Colonic mucosa (tissue), 4 donors: Measurements from ENCODE around the gene DGLUCY. TPM values are rescaled to one million over a fixed set of nuclear protein-coding genes. Genes with fewer than 3 reads are reported as not detected.
"Not testable (repeated sequence)": the region's sequence is repeated elsewhere in the genome, so short reads cannot be mapped to it uniquely, and the experiment has no call there.

ENCODE experiments used
- DNase-seq: peaks from one replicate; pipeline ENCODE4 v3.0.0-alpha.2; 2020
- H3K27ac ChIP-seq: fragments of 200-600 bp; one replicate; pipeline ENCODE4 v1.8.0; 2021
- H3K27me3 ChIP-seq: fragments of 200-600 bp; one replicate; pipeline ENCODE4 v1.8.0; 2021
- H3K36me3 ChIP-seq: fragments of 200-600 bp; one replicate; pipeline ENCODE4 v1.8.0; 2021
- H3K4me1 ChIP-seq: fragments of 200-600 bp; one replicate; pipeline ENCODE4 v1.8.0; 2021; ENCODE audit warnings: mild to moderate bottlenecking
- H3K4me3 ChIP-seq: fragments of 200-600 bp; one replicate; pipeline ENCODE4 v1.8.0; 2021
- H3K9ac ChIP-seq, 2 donors: one replicate each; pipeline ENCODE4 v1.7.0; 2013; ENCODE audit warnings: control low read depth in 2 of 2, low read depth in 2 of 2, low read length in 2 of 2
- H3K9me3 ChIP-seq: fragments of 200-600 bp; one replicate; pipeline ENCODE4 v1.8.0; 2021
- intact Hi-C: fragments of 100-400 bp; cut with DNase I; formaldehyde crosslinking; loops from one replicate; pipeline ENCODE4 v1.14.1; 2022
- total RNA-seq, 2 donors: library from RNA; stranded (reverse); fragmentation: NEBNext Ultra II Directional in 1 of 2; extraction: Animal tissue kit (Norgen Biotek cat#: 25700) in 1 of 2; gene quantifications; one replicate each; pipeline ENCODE4 v1.2.1, GENCODE V29; 2021
- TF ChIP-seq, protein P1 (sequence below): fragments of 200-600 bp; IDR thresholded peaks from one replicate; pipeline ENCODE4 v1.8.0; 2022; ENCODE audit warnings: antibody characterized with exemption, mild to moderate bottlenecking
- donor health status: healthy.
- donor health status: DM: no; HTN: no; CAD: no.
- donor health status: DM: no; HTN: no; CAD: no.

DGLUCY gene
- total RNA-seq, 2 donors from 2014 or later = 67.3 to 105 TPM

DNA sequence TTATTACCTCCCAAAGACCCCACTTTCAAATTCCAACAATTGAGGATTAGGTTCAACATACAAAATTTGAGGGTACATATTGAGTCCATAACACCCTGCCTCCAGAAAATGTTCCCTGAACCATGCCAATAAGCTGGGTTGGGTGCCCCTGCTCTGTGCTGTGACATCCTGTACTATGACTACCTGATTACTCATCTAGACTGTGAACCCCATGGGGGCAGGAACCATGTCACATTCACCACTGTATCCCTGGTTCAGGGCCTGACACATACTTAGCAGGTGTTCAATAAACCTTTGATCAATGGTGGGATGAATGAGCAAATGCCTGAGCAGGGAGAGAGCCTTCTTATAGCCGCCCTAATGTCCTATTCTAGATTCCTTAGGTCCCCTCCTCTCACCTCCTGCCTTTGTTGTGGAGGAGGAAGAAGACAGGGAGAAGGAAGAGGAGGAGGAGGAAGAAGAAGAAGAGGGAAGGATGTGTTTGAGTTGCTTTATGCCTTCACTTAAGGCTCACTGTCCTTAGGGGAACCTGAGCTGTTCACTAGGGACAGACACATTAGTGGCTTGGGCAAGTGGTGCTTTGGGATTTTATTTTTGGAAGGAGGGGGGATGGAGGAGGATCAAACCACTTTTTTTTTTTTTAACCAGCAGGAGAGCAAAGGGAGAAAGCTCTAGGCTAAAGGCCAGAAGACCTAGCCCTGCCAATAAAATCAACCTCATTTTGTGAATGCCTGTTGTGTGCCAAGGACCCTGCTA, 109.3 kb downstream of the DGLUCY start:
- H3K27ac ChIP-seq = no peak overlapping the region
- no peak overlapping the region for H3K9ac ChIP-seq
- no peaks in the 10 kb centered on the region for H3K9me3 ChIP-seq
- TF ChIP-seq, protein P1, sequence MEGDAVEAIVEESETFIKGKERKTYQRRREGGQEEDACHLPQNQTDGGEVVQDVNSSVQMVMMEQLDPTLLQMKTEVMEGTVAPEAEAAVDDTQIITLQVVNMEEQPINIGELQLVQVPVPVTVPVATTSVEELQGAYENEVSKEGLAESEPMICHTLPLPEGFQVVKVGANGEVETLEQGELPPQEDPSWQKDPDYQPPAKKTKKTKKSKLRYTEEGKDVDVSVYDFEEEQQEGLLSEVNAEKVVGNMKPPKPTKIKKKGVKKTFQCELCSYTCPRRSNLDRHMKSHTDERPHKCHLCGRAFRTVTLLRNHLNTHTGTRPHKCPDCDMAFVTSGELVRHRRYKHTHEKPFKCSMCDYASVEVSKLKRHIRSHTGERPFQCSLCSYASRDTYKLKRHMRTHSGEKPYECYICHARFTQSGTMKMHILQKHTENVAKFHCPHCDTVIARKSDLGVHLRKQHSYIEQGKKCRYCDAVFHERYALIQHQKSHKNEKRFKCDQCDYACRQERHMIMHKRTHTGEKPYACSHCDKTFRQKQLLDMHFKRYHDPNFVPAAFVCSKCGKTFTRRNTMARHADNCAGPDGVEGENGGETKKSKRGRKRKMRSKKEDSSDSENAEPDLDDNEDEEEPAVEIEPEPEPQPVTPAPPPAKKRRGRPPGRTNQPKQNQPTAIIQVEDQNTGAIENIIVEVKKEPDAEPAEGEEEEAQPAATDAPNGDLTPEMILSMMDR = no peak
- H3K27me3 ChIP-seq = no peaks in the 10 kb centered on the region
- intact Hi-C loops = no loop called here
- no peak overlapping the region for H3K4me3 ChIP-seq
- DNase-seq = no peak
- no peaks in the 10 kb centered on the region for H3K36me3 ChIP-seq
- H3K4me1 ChIP-seq = no peaks in the 10 kb centered on the region

DNA sequence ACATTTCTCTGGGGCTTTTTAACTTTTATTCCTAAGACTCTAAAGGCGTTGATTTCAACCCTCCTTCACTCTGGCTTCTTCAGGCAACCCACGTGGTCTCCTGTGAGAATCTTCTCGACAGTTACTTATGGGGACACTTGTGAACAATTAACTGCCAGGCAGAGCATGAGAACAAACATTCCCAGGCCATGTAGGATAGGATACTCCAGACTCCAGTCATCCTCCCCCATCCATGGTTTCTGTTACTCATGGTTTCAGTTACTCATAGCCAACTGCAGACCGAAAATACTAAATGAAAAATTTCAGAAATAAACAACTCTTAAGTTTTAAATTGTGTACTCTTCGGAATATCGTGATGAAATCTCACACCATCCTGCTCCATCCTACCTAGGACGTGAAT, 111.2 kb downstream of the DGLUCY start:
- H3K4me1 ChIP-seq = no peaks in the 10 kb centered on the region
- intact Hi-C loops = no loop called here
- H3K27me3 ChIP-seq = no peaks in the 10 kb centered on the region
- no peak overlapping the region for H3K9ac ChIP-seq
- TF ChIP-seq, protein P1 = no peak
- DNase-seq = no peak
- H3K9me3 ChIP-seq = no peaks in the 10 kb centered on the region
- no peaks in the 10 kb centered on the region for H3K36me3 ChIP-seq
- H3K4me3 ChIP-seq = no peak overlapping the region
- H3K27ac ChIP-seq = no peak overlapping the region

DNA sequence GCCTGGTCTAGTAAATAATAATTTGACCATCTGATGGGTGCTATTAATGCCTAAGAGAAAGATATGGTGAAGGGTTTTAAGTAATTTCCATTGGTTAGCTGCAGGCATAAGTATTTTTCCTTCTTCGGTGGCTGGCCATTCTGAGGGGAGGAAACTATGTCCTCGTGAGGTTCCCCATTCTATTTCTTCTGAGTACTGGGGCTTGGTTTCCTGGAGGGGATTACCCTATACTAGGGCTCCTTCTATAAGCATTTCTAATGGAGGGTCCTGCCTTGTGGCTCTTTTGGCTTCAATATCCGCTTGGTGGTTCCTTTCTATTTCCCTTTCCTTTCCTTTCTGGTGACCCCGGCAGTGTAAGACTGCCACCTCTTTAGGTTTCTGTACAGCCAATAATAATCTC, 112.5 kb downstream of the DGLUCY start:
- H3K4me3 ChIP-seq, H3K27ac ChIP-seq, H3K4me1 ChIP-seq, H3K9ac ChIP-seq, H3K9me3 ChIP-seq, intact Hi-C loops, DNase-seq, H3K36me3 ChIP-seq, H3K27me3 ChIP-seq: not testable (repeated sequence)

DNA sequence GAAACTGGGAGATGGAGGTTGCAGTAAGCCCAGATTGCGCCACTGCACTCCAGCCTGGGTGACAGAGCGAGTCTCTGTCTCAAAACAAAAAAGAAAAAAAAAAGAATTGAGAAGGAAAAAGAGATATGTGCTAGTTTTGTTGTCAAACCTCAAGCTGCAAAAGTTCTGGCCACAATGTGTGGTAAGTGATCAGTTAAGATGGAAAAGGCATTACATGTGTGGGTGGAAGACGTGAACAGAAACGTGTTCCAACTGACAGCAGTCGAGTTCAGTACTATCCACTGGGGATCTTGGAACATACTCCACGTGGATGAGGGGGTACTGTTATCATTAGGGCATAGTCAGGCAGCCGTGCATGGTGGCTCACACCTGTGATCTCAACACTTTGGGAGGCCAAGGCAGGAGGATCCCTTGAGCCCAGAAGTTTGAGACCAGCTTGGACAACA, 113.3 kb downstream of the DGLUCY start:
- Histone ChIP-seq H3K36me3 (no peaks in the 10 kb centered on the region), H3K27me3 (no peaks in the 10 kb centered on the region), H3K4me3 (no peak overlapping the region), H3K9me3 (no peaks in the 10 kb centered on the region), H3K27ac (no peak overlapping the region), H3K9ac (no peak overlapping the region), H3K4me1 (no peaks in the 10 kb centered on the region)
- TF ChIP-seq, protein P1 = no peak
- DNase-seq = no peak
- intact Hi-C loops = no loop called here

DNA sequence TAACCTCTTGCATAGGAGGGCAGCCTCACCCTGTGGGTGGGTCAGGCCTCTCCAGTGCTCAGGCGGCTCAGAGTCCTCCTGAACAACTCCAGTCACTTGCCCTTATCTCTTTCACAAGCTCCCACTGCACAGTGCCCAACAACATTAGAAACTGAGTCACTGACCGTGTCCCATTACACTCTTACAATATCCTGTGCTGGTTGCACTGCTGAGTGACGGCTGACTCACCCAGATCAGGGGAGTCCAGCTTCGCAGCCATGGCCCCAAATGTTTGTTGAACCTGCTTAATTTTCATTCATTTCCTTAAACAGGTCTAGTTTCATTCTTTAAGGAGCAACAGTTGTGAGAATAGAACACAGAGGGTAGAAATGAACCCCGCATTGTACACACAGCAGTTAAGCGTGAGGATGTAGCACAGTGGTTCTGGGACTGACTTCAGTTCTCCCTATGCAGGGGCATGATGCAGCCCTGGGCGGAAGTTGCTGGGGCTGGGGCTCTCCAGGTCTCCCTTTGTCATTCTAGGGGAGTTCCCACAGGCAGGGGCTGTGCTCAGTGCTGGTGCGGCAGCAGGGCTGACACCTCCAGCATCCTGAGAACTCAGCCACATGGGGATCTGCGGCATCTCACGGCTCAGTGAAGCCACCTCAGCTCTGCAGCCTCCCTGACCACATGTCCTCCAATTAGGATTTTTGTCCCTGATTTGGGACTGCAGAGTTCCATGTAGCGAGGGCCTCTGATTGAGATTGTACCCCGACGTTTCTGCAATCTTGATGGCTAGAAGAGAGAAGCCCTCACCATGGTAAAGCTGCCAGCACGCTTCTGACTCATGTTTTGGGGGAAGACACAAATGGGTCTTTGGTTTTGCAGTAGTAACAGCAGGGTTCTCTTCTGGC, 114.5 kb downstream of the DGLUCY start:
- intact Hi-C loops = no loop called here
- DNase-seq = no peak
- Histone ChIP-seq H3K4me3 (no peak overlapping the region), H3K27ac (peak overlapping the region; percentile 22), H3K9ac (no peak overlapping the region), H3K4me1 (no peaks in the 10 kb centered on the region), H3K27me3 (no peaks in the 10 kb centered on the region), H3K36me3 (no peaks in the 10 kb centered on the region), H3K9me3 (no peaks in the 10 kb centered on the region)
- TF ChIP-seq, protein P1 = no peak

DNA sequence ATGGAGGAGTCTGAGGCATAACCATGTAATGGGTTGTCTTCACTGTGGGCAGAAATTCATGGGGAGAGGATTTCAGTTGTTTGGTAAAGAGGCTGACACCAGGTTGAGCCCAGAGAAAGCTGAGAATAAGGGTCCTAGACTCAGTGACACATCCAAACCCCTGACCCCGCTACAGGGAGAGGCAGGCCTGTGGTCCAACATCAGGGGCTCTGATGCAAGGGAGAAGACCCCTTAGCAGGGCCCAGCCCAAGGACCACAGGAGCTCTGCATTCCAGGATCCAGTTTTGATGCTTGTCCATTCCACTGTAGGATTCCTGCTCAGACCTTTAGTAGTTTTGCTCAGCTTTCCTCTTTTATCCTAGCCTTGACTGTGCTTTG, 115.1 kb downstream of the DGLUCY start:
- Histone ChIP-seq H3K9ac (no peak overlapping the region), H3K27ac (peak overlapping the region; percentile 3), H3K36me3 (no peaks in the 10 kb centered on the region), H3K27me3 (no peaks in the 10 kb centered on the region), H3K4me3 (no peak overlapping the region), H3K4me1 (no peaks in the 10 kb centered on the region), H3K9me3 (no peaks in the 10 kb centered on the region)
- TF ChIP-seq, protein P1 = no peak
- intact Hi-C loops = no loop called here
- DNase-seq = no peak
